Activated CD4-positive, alpha-beta T cell treated with anti-CD3 and anti-CD28 coated beads, Interleukin-2, Interleukin-4, amounts not matched to agents 100 ng/mL and 50 ng/mL, durations not matched to agents 16 hours and 8 hours (primary cell): Measurements from ENCODE around the gene FOXN4.

Source experiments
- DNase-seq: peaks from one replicate; pipeline ENCODE4 v3.0.0-alpha.2; 2020; ENCODE audit warnings: low spot score

Gene FOXN4

GRCh38 chr12:109258607-109259544, 50.2 kb downstream of the FOXN4 start:
- DNase-seq, result no peak

GRCh38 chr12:109258201-109258600, 50.9 kb downstream of the FOXN4 start:
- no peak for DNase-seq

GRCh38 chr12:109256011-109256410, 53.1 kb downstream of the FOXN4 start:
- no peak for DNase-seq

GRCh38 chr12:109255377-109255776, 53.7 kb downstream of the FOXN4 start:
- no peak for DNase-seq

- no peak for DNase-seq
Measured at GRCh38 chr12:109253913-109254544, 55.1 kb downstream of the FOXN4 start.

- DNase-seq, result no peak
Measured at GRCh38 chr12:109252799-109253198, 56.3 kb downstream of the FOXN4 start.

GRCh38 chr12:109250523-109250922, 58.6 kb downstream of the FOXN4 start:
- peak; percentile 26 for DNase-seq

GRCh38 chr12:109247831-109248654, 61.0 kb downstream of the FOXN4 start:
- no peak for DNase-seq

- DNase-seq, result no peak
Measured at GRCh38 chr12:109246221-109246620, 62.9 kb downstream of the FOXN4 start.

GRCh38 chr12:109244073-109244472, 65.0 kb downstream of the FOXN4 start:
- DNase-seq, result no peak

GRCh38 chr12:109241936-109242335, 67.1 kb downstream of the FOXN4 start:
- no peak for DNase-seq

- DNase-seq, result no peak
Measured at GRCh38 chr12:109240365-109240764, 68.7 kb downstream of the FOXN4 start.

GRCh38 chr12:109239691-109240090, 69.4 kb downstream of the FOXN4 start:
- no peak for DNase-seq

GRCh38 chr12:109239179-109239578, 69.9 kb downstream of the FOXN4 start:
- DNase-seq, result peak; percentile 24

GRCh38 chr12:109236257-109236656, 72.8 kb downstream of the FOXN4 start:
- DNase-seq, result no peak

GRCh38 chr12:109234012-109234411, 75.1 kb downstream of the FOXN4 start:
- no peak for DNase-seq

GRCh38 chr12:109232731-109233130, 76.4 kb downstream of the FOXN4 start:
- DNase-seq, result no peak

GRCh38 chr12:109230193-109230592, 78.9 kb downstream of the FOXN4 start:
- no peak for DNase-seq

GRCh38 chr12:109228664-109229063, 80.4 kb downstream of the FOXN4 start:
- DNase-seq, result no peak
